ENCODE results near the gene EFHD1.

- TF ChIP-seq ELF4 (IDR thresholded peaks at IDR 0.05), result no peak
- TF ChIP-seq L3MBTL2 (conservative IDR thresholded peaks at IDR 0.05), result no peak
- TF ChIP-seq SUZ12 (IDR thresholded peaks at IDR 0.05), result no peak
Measured at GRCh38 chr2:232731470-232731869, 98.1 kb downstream of the EFHD1 start.
